ENCODE results near the gene FBXO42. TPM values are rescaled to one million over a fixed set of nuclear protein-coding genes. Genes with fewer than 3 reads are reported as not detected.

The FBXO42 gene
- total and polyA plus RNA-seq, 9 of the 15 experiments (the other 6 are each of a cell fraction or from before 2014, with no cell fraction given): 7.2 to 24.8 (median 17.4) TPM

DNA sequence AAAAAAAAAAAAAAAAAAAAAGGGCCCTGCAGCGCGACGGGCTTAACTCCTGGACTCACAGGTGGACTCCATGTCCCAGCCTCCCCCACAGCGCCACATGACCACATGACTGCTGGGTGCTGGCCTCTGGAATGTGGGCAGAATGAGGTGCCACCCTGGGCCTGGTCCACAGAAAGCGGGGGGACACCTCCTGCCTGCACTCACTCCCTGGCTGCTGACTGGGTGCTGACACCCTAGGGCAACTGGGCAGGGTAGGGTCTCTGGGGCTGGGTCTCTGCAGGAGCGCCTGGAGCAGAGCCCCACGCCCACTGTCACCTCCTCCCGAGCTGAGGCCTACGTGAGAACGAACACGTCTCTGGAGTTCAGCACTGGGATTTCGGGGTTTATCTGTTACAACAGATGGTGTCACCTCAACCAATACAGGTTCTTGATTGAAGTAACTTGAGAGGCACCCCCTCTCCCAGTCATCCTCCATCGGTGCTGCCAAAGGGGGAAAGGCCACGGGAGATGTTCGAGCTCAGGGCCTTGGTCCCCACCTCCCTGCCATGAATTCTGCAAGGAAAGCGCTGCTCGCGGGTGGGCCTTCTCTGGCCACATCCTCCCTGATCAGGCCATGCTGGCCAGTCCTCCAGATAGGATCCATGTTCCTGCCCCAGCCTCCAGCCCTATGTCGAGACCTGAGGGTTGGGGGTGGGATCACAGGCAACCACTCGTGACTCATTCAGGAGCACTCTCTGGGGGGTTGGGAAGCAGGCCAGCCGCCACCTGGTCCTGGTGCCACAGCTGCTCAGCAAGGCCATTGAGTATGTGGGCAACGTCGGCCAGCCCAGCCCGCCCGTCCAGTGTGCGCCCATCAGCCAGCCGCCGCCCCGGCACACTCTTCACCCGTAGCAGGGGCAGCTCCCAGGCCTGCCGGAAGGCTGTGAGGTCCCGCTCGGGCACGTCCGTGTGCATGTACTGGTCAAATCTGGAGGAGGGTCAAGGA is 120.7 kb downstream of the FBXO42 start (continued):
- TF ChIP-seq ZNF518B (CRISPR knock-in tag; IDR thresholded peaks at IDR 0.05) (no peak), TCF3 (CRISPR knock-in tag; IDR thresholded peaks at IDR 0.05) (peak; percentile 85), BHLHE40 (IDR thresholded peaks at IDR 0.05; ENCODE audit: low read length) (no peak), ZNF143 (CRISPR knock-in tag; IDR thresholded peaks at IDR 0.05) (peak; percentile 60), MEIS2 (IDR thresholded peaks at IDR 0.05; ENCODE audit: partially characterized antibody) (peak; percentile 15), MXI1 (IDR thresholded peaks at IDR 0.05; ENCODE audit: low read depth, low read length) (no peak), ZNF384 (IDR thresholded peaks at IDR 0.05; ENCODE audit: low read depth, low read length) (peak; percentile 82), ZNF717 (CRISPR knock-in tag; IDR thresholded peaks at IDR 0.05) (no peak), ZNF24 (IDR thresholded peaks at IDR 0.05) (no peak), KDM1A (IDR thresholded peaks at IDR 0.05) (peak; percentile 60 to 85), CCNT2 (IDR thresholded peaks at IDR 0.05; ENCODE audit: borderline replicate concordance, extremely low read depth, insufficient read length, low read depth, low read length) (peak; percentile 40), ZNF12 (CRISPR knock-in tag; IDR thresholded peaks at IDR 0.05) (no peak), ZFP1 (CRISPR knock-in tag; IDR thresholded peaks at IDR 0.05) (no peak)

All from K562 (cell line).